Fibroblast of gingiva (primary cell): ENCODE results near the gene MPST.
A peak's percentile ranks its signal among the peaks of the same experiment; 100 is the strongest.

ENCODE experiments used
- DNase-seq: peaks from one replicate; pipeline ENCODE4 v3.0.0-alpha.2; 2011; ENCODE audit warnings: low read depth

MPST gene

DNA sequence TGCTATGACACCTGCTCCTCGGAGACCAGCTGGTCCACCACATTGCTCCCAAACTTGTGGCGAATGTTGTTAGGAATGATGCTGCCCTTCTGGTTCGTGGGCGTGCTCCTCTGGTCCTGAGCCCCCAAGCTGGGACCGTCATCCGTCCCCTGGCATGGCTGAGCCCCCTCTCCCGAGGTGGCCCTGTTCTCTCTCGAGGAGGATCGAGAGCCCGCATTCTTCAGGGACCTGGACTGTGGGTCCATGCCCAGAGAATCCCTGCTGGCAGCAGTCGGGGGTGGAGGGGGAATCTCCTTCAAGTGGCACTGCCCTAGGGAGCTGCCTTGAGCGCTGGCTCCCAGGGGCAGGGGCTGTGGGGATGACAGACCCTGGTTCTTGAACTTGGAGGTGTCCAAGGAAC is 17.7 kb upstream of the MPST start:
- DNase-seq = no peak

- DNase-seq = no peak
Measured at GRCh38 chr22:37002633-37003032, 16.9 kb upstream of the MPST start.

DNA sequence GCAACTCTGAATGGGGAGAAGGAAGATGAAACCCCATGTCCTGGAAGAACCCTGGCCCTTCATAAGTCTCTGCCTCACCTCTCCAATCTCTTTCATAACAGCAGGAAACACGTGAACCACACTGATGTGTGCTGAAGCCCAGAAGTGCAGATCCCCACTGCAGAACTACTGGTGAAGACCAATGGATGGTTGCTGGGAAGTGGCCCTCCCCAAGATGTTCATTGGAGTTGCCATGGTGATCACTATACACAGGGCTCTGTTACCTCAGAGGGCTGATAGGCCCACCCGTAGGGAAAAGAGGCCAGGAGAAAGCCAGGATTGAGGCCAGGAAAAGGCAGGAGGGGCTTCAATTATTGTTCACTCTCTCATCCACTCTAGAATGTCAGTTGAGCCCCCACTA is 11.9 kb upstream of the MPST start:
- no peak for DNase-seq

DNA sequence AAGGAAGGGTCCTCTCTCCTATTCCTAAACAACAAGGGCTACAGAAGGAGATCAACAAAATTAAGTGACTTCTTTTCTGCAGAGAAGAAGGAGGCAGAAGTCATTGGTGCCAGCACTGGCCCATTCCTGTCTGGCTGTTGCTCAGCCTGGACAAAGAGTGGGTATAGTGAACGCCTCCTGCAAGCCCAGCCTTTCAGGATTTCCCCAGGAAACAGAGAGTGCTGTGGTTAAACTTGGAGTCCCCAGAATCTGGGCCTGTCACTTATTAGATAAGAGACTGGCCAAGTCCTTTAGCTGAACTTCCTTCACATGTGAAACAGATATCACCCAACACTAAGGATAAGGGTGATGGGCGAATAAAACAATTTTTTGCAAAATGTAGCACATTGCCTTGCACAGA is 11.2 kb upstream of the MPST start:
- no peak for DNase-seq

- no peak for DNase-seq
Measured at GRCh38 chr22:37009490-37009889, 10.1 kb upstream of the MPST start.

- no peak for DNase-seq
Measured at GRCh38 chr22:37010174-37010573, 9.4 kb upstream of the MPST start.

DNA sequence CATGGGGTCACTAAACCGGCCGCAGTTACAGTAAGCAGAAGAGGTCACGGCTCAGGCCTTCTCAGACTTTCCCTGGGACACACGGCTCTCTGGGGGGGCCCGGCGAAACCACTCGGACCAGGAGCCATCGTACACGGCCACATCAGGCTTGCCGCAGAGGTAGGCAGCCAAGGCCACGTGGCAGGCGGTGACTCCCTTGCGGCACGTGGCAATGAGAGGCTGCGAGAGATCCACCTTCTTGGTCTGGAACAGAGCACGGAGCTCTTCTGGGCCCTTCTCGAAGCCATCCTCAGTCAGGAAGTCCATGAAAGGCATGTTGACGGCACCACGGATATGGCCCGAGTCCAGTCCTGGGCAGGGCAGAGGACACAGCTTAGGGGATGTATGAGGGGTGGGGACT is 8.6 kb upstream of the MPST start:
- DNase-seq = no peak

DNA sequence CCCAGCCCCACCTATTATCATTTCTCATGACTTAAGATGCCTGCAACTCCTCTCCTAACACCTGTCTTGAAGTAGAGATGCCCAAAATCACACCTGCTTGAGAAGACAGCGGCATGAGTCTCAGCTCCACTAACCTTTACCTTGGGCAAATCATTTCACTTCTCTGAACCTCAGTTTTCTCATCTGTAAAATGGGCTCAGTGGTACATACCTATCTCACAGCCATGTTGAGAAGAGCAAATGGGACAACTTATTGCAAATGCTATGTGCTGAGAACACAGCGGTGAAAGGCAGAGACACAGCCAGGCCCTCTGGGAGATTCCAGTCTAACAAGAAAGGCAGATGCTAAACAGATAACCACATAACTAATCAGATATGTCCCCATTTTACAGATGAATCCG is 8.1 kb upstream of the MPST start:
- DNase-seq = no peak

DNA sequence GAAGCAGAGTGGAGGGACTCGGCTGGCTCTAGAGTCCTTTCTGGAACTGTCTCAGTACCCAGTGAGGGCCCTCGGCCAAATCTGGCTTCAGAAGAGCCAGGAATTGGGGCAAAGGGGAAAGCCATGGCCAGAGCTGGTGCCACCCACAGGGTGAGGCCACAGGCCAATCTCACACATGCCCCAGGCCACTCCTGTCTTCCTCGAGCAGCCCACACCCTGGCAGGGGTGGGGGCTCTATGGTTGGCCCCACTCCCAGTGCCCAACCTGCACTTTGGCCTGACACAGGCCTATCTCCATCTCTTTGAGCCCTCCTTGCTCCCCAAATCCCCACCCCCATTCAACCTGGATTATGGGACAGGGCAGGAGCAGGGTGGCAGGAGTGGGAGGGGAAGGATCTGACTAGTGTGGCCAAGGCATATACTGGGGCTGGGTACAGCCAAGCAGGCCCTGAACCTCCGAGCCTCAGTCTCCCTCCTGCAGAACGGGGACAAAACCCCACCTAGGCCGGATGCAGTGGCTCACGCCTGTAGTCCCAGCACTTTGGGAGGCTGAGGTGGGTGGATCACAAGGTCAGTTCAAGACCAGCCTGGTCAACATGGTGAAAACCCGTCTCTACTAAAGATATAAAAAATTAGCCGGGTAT is 7.2 kb upstream of the MPST start:
- DNase-seq = peak; percentile 39

- no peak for DNase-seq
Measured at GRCh38 chr22:37012956-37013355, 6.6 kb upstream of the MPST start.

DNA sequence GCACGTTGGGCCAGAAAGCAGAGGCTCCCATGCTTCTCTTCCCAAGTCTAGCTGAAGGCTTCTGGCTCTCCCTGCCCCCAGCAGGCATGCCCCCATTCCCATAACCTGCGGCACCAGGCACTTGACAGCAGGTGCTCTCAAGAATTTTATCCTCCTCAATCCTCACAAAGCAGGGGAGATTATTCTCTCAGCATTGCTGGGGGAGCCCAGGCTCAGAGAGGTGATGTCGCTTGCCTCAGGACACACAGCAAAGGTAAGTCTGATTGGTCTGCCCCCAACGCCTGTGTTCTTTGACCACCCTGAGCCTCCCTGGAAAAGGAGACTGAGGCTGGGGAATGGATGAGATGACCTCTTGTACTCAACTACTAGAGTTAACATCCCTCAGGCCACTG is 5.1 kb upstream of the MPST start:
- no peak for DNase-seq

DNA sequence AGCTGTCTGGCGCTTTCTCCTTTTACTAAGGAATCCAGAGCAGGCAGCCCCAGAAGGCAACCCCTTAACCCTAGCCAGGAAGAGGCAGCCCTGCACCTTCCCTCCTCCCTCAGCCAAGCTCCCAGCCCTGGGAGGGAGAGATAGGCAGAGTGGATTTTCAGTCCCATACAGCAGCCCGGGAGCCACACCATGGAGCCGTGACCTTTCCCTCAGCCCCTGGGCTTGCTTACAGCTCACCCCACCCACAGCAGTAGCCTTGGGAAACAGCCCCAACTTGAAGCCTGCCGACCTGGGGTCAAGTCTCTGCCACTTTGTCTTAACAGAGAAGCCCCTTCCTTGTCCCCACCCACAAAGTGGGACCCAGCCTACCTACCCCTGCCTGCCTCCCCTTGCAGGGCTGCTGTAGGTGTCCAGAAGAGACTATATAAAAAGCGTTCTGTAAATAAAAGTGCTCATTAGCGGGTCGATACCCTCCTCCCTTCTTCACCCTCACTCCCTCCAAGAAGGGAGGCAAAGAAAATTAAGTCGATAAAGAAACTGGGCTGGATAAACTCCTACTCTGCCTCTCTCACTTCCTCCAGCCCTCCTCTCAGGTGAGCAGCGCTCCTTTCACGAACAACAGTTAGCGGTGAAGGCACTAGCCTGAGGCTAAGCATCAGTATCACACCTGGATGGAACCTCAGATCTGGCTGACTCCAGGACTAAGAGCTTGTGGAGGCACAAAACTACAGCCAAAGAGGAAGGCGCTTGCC is 4.5 kb upstream of the MPST start:
- DNase-seq = no peak

DNA sequence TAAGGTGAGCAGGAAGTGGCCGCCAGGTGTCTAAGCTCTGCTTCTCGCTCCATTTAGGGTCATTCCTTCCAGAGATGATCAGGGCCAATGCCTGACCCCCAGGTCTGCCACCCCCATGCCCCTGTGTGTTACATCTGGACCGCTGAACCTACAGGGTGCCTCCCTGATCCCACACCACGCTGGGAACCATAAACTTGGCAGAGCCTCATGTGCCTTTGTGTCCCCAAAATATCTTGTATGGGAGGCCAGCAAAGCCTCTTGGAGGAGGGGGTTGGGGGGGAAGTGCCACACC is 4.0 kb upstream of the MPST start:
- no peak for DNase-seq

DNA sequence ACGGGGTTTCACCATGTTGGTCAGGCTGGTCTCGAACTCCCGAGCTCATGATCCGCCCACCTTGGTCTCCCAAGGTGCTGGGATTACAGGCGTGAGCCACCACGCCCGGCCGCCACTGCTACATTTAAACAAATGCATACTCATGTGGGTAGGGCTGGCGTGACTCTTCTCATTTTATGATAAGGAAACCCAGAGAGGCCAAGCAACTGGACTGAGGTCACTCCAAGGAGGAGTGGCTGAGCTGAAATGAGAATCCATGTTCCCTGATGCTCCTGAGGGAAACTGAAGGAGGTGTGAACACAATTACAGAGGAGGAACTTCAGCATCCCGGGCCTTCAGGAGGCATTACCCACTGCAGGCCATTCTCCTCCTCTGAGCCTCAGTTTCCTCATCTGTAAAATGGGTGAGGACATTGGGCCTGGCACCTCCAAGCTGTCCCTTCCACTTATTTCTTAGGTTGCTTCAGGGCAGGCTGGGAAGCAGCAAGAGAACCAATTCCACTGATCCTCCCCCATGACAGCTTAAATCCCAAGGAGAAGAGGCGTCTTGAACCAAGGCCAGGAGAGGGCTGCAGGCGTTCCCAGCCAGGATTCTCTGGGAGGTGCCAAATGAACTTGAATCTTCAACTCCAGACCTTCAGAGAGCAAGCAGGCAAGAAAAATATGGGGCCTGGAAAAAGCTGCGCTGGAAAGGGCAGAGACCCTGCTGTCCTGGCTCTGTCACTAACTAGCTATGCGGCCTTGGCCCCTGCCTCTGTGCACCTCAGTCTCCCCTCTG is 3.2 kb upstream of the MPST start:
- DNase-seq = no peak

GRCh38 chr22:37017356-37017755 is 2.2 kb upstream of the MPST start:
- no peak for DNase-seq

GRCh38 chr22:37018086-37018814 is 1.3 kb upstream of the MPST start:
- DNase-seq = no peak

DNA sequence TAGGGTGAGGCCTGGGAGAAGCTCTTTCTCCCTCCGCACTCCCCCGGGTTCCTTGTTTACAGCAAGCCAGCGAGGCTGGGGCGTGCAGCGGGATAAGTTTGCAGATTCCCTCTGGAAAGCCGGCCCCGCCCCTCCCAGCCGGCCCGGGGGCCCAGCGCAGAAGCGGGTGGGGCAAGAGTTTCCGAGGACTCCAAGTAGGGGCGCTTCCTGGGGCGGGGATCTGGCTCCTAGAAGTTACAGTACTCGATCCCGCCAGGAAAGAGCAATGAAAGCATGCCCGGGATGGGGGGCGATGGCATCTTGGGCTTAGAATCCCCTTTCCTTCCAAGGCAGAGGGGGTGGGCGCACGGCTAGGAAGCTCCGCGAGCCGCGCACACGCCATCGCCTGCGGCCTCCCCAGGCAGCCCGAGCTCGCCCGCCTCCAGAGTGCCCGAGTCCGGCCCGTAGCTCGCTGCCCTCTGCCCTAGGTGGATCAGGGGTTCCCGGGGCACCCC is 680 bp upstream of the MPST start:
- peak; percentile 40 for DNase-seq

GRCh38 chr22:37020192-37020479 is 594 bp downstream of the MPST start:
- peak; percentile 50 for DNase-seq

DNA sequence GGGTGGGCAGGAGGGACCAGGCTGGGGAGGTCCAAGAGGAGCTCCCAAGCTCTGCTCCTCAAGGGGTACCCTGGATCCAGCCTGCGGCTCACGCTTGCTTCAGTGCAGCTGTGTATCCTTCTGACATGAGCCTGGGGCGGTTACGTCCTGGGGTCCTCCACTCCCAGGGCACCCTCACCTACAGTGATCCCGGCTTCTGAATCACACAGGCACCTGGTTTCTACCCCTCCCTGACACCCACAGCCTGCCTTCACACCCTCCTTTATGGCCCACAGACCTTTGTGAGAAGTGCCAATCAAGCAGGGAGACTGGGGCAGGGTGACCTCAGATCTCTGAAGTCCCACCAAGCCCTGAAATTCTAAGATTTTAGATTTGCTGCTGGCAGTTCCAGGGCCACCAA is 1.5 kb downstream of the MPST start:
- no peak for DNase-seq

GRCh38 chr22:37021710-37022482 is 2.4 kb downstream of the MPST start:
- DNase-seq = peak; percentile 14

DNA sequence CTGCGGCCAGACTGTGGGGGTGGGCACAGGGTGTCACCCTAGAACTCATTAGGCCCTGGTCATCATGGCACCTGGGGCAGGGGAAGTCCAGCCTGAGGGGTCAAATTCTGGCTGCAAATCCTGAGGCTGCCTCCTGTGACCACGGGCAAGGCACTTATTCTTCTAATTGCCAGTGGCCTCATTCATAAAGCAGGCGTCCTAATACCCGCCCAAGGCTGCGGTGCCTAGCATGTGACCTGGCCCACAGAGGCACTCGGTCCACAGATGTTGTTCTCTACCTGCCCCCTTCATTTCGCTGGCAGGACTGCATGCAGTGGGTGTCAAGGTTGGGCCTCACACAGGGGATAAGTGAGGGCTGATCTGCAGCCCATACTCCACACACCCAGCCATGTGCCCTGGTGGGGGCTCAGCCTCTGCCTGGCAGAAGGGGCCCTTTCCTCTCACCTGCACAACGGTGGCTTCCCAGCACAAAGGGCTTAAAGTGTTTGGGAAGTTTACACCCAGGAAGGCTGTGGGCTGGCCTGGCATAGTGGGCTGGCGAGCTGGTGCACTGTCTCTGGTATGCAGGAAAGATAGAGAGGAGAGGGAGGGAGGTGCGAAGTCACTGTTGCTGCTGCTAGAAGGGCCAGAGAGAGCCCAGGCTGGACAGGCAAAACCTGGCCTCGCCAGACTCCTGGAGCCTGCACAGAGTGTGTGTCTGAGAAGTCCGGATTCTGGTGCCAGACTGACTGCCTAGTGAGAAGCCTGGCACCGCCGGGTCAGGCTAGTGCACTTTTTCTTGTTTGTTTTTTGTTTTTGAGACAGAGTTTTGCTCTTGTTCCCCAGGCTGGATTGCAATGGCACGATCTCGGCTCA is 3.2 kb downstream of the MPST start:
- no peak for DNase-seq
